Osteoblast (primary cell): ENCODE measurements around the gene SIPA1L3. TPM values are rescaled to one million over a fixed set of nuclear protein-coding genes. Genes with fewer than 3 reads are reported as not detected.
A peak's percentile ranks its signal among the peaks of the same experiment; 100 is the strongest.

Experiments
- DNase-seq: peaks from one replicate; pipeline ENCODE4 v3.0.0; 2011; ENCODE audit warnings: low spot score, mixed read lengths; ENCODE audit not compliant: insufficient read length; ENCODE audit errors: missing footprints
- H2AFZ ChIP-seq: 2 replicates; pipeline ENCODE4 v1.6.0; 2011; ENCODE audit warnings: mild to moderate bottlenecking, low read length
- H3K27ac ChIP-seq: 2 replicates; pipeline ENCODE4 v1.5.1; 2011; ENCODE audit warnings: mild to moderate bottlenecking, low read depth, low read length, moderate library complexity
- H3K27me3 ChIP-seq: 2 replicates; pipeline ENCODE4 v1.6.0; 2012; ENCODE audit warnings: mild to moderate bottlenecking, control low read depth, inconsistent platforms, low read length, moderate library complexity; ENCODE audit not compliant: insufficient read depth
- H3K36me3 ChIP-seq: 2 replicates; pipeline ENCODE4 v1.5.1; 2011; ENCODE audit warnings: mild to moderate bottlenecking, low read length, control low read depth, moderate library complexity; ENCODE audit not compliant: insufficient read depth
- H3K4me1 ChIP-seq: 2 replicates; pipeline ENCODE4 v1.5.1; 2011; ENCODE audit warnings: mild to moderate bottlenecking, low read length, control low read depth, moderate library complexity; ENCODE audit not compliant: insufficient read depth
- H3K4me2 ChIP-seq: 2 replicates; pipeline ENCODE4 v1.6.0; 2011; ENCODE audit warnings: mild to moderate bottlenecking, low read length; ENCODE audit not compliant: insufficient read depth
- H3K4me3 ChIP-seq: fragments of 200-600 bp; sonication (generic); 3 replicates; pipeline ENCODE4 v1.5.1; 2012; ENCODE audit warnings: mild to moderate bottlenecking, low read length, inconsistent platforms; ENCODE audit not compliant: insufficient read depth
- H3K79me2 ChIP-seq: 2 replicates; pipeline ENCODE4 v1.6.0; 2012; ENCODE audit warnings: mild to moderate bottlenecking, low read length, control low read depth, inconsistent platforms; ENCODE audit not compliant: insufficient read depth
- H3K9me3 ChIP-seq: 2 replicates; pipeline ENCODE4 v1.5.1; 2011; ENCODE audit warnings: low read depth, low read length, control low read depth
- H4K20me1 ChIP-seq: 2 replicates; pipeline ENCODE4 v1.6.0; 2012; ENCODE audit warnings: mild to moderate bottlenecking, low read length, control low read depth; ENCODE audit not compliant: insufficient read depth
- total RNA-seq: library from RNA; depleted of rRNA; stranded (reverse); fragments of >200 nt; gene quantifications from 2 replicates; pipeline ENCODE4 v1.2.3, GENCODE V29; 2012
- TF ChIP-seq, protein P1 (sequence below): IDR thresholded peaks from 2 replicates; pipeline ENCODE4 v1.5.1; 2011; ENCODE audit warnings: mild to moderate bottlenecking, low read depth, low read length, moderate library complexity; ENCODE audit errors: extremely low read depth

SIPA1L3 gene
- total RNA-seq, 1 donor: 17.4 TPM

GRCh38 chr19:38221421-38221820 lies 314.4 kb downstream of the SIPA1L3 start:
- TF ChIP-seq, protein P1, sequence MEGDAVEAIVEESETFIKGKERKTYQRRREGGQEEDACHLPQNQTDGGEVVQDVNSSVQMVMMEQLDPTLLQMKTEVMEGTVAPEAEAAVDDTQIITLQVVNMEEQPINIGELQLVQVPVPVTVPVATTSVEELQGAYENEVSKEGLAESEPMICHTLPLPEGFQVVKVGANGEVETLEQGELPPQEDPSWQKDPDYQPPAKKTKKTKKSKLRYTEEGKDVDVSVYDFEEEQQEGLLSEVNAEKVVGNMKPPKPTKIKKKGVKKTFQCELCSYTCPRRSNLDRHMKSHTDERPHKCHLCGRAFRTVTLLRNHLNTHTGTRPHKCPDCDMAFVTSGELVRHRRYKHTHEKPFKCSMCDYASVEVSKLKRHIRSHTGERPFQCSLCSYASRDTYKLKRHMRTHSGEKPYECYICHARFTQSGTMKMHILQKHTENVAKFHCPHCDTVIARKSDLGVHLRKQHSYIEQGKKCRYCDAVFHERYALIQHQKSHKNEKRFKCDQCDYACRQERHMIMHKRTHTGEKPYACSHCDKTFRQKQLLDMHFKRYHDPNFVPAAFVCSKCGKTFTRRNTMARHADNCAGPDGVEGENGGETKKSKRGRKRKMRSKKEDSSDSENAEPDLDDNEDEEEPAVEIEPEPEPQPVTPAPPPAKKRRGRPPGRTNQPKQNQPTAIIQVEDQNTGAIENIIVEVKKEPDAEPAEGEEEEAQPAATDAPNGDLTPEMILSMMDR: no peak
- Histone ChIP-seq H3K27me3 (no peaks in the 10 kb centered on the region), H3K36me3 (no peaks in the 10 kb centered on the region), H3K79me2 (no peaks in the 10 kb centered on the region), H3K27ac (no peak overlapping the region), H3K4me3 (no peak overlapping the region), H3K9me3 (no peaks in the 10 kb centered on the region), H4K20me1 (no peaks in the 10 kb centered on the region), H3K4me1 (peaks cover 4% of the 10 kb centered on the region), H3K4me2 (no peak overlapping the region), H2AFZ (no peak overlapping the region)
- peak; percentile 82 for DNase-seq

- Histone ChIP-seq H3K27ac (no peak overlapping the region), H4K20me1 (no peaks in the 10 kb centered on the region), H3K4me2 (no peak overlapping the region), H3K9me3 (no peaks in the 10 kb centered on the region), H3K4me1 (peaks cover 4% of the 10 kb centered on the region), H3K36me3 (no peaks in the 10 kb centered on the region), H3K27me3 (no peaks in the 10 kb centered on the region), H2AFZ (no peak overlapping the region), H3K4me3 (no peak overlapping the region), H3K79me2 (no peaks in the 10 kb centered on the region)
- peak; percentile 83 for DNase-seq
- TF ChIP-seq, protein P1: no peak
Observed at GRCh38 chr19:38221919-38222830, 315.2 kb downstream of the SIPA1L3 start.

DNA sequence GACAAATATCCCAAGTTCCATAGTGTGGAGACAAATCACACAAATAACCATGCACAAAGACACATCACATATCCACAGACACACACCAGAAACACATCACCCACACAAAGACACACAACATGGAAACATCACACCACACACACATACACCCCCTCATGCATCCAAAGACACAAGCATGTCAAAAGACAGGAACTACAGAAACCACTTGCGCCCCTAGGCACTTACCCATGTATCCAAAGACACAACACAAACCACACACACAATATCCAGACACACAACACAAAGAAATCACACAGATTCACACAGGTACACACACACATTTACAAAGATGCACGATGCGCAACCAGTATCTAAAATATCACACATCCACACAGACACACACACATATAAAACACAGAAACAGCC lies 316.1 kb downstream of the SIPA1L3 start:
- Histone ChIP-seq H3K4me1 (peaks cover 4% of the 10 kb centered on the region), H3K79me2 (no peaks in the 10 kb centered on the region), H3K4me2 (peak overlapping the region; percentile 93), H3K9me3 (no peaks in the 10 kb centered on the region), H3K36me3 (no peaks in the 10 kb centered on the region), H4K20me1 (no peaks in the 10 kb centered on the region), H3K27me3 (peaks cover 3% of the 10 kb centered on the region), H3K4me3 (no peak overlapping the region), H3K27ac (no peak overlapping the region), H2AFZ (no peak overlapping the region)
- TF ChIP-seq, protein P1: no peak
- peak; percentile 61 for DNase-seq

GRCh38 chr19:38223617-38224013 lies 316.6 kb downstream of the SIPA1L3 start:
- peaks cover 3% of the 10 kb centered on the region for H3K27me3 ChIP-seq
- TF ChIP-seq, protein P1: no peak
- H3K36me3 ChIP-seq: no peaks in the 10 kb centered on the region
- H3K4me2 ChIP-seq: peak overlapping the region; percentile 93
- no peaks in the 10 kb centered on the region for H4K20me1 ChIP-seq
- H2AFZ ChIP-seq: peak overlapping the region; percentile 61
- peaks cover 5% of the 10 kb centered on the region for H3K4me1 ChIP-seq
- no peak overlapping the region for H3K27ac ChIP-seq
- peak; percentile 89 for DNase-seq
- no peaks in the 10 kb centered on the region for H3K79me2 ChIP-seq
- peak overlapping the region; percentile 76 for H3K4me3 ChIP-seq
- no peaks in the 10 kb centered on the region for H3K9me3 ChIP-seq
